Neuronal stem cell (in vitro differentiated cells): ENCODE results near the gene THRAP3.

Source experiments
- DNase-seq: peaks from one replicate; pipeline ENCODE4 v3.0.0-alpha.2; 2013; ENCODE audit warnings: low spot score
- H2AFZ ChIP-seq: one replicate; pipeline ENCODE4 v1.6.1; 2013; ENCODE audit warnings: mild to moderate bottlenecking, low read length, inconsistent platforms
- H2AK5ac ChIP-seq: 2 replicates; pipeline ENCODE4 v1.6.1; 2013; ENCODE audit warnings: low read depth, mild to moderate bottlenecking, inconsistent platforms, low read length, moderate library complexity, mixed read lengths
- H2BK120ac ChIP-seq: 2 replicates; pipeline ENCODE4 v1.6.1; 2013; ENCODE audit warnings: low read depth, mild to moderate bottlenecking, inconsistent platforms, low read length, moderate library complexity, mixed read lengths
- H2BK12ac ChIP-seq: one replicate; pipeline ENCODE4 v1.6.1; 2013; ENCODE audit warnings: low read length, inconsistent platforms
- H2BK15ac ChIP-seq: 2 replicates; pipeline ENCODE4 v1.6.1; 2013; ENCODE audit warnings: mild to moderate bottlenecking, low read length, inconsistent platforms, mixed read lengths
- H2BK5ac ChIP-seq: one replicate; pipeline ENCODE4 v1.6.1; 2013; ENCODE audit warnings: inconsistent platforms, mild to moderate bottlenecking, low read length, moderate library complexity
- H3K14ac ChIP-seq: one replicate; pipeline ENCODE4 v1.6.1; 2013; ENCODE audit warnings: low read length, inconsistent platforms
- H3K18ac ChIP-seq: 2 replicates; pipeline ENCODE4 v1.6.1; 2013; ENCODE audit warnings: low read length, inconsistent platforms
- H3K23ac ChIP-seq: 2 replicates; pipeline ENCODE4 v1.6.1; 2013; ENCODE audit warnings: low read depth, mild to moderate bottlenecking, mixed read lengths, low read length, inconsistent platforms; ENCODE audit not compliant: poor library complexity
- H3K27ac ChIP-seq: replicated peaks from 3 replicates; pipeline ENCODE4 v1.5.1; 2013; ENCODE audit warnings: low read length, inconsistent platforms
- H3K27me3 ChIP-seq, 3 experiments: 2 replicates each; pipeline ENCODE4 v1.6.1; 2013; ENCODE audit warnings: low read length in 3 of 3, mild to moderate bottlenecking in 2 of 3, inconsistent platforms in 1 of 3, low read depth in 1 of 3, mixed read lengths in 1 of 3, moderate library complexity in 1 of 3; ENCODE audit not compliant: control insufficient read depth in 3 of 3, insufficient read depth in 3 of 3
- H3K36me3 ChIP-seq, 2 donors: replicated peaks in 1 of 2; 2 replicates each; pipeline ENCODE4 v1.6.1; 2013; ENCODE audit warnings: low read length in 2 of 2; ENCODE audit not compliant: control insufficient read depth in 2 of 2, insufficient read depth in 2 of 2
- H3K4ac ChIP-seq: 2 replicates; pipeline ENCODE4 v1.6.1; 2013; ENCODE audit warnings: inconsistent platforms, mild to moderate bottlenecking, low read length, moderate library complexity
- H3K4me1 ChIP-seq, 2 donors: 1 replicate in 1 of 2; 2 replicates in 1 of 2; pipeline ENCODE4 v1.6.1; 2013; ENCODE audit warnings: low read length in 2 of 2, low read depth in 1 of 2; ENCODE audit not compliant: control insufficient read depth in 2 of 2, insufficient read depth in 1 of 2
- H3K4me2 ChIP-seq: one replicate; pipeline ENCODE4 v1.6.1; 2013; ENCODE audit warnings: mild to moderate bottlenecking, low read length, inconsistent platforms; ENCODE audit not compliant: insufficient read depth, poor library complexity, severe bottlenecking
- H3K4me3 ChIP-seq, 2 donors: 2 replicates each; pipeline ENCODE4 v1.5.1; 2013; ENCODE audit warnings: low read length in 2 of 2, mild to moderate bottlenecking in 2 of 2, inconsistent platforms in 1 of 2, moderate library complexity in 1 of 2
- H3K79me1 ChIP-seq: one replicate; pipeline ENCODE4 v1.6.1; 2013; ENCODE audit warnings: low read depth, mild to moderate bottlenecking, inconsistent platforms, low read length, moderate library complexity
- H3K9ac ChIP-seq: one replicate; pipeline ENCODE4 v1.6.1; 2013; ENCODE audit warnings: mild to moderate bottlenecking, low read depth, low read length, inconsistent platforms; ENCODE audit not compliant: poor library complexity
- H3K9me3 ChIP-seq, 2 donors: replicated peaks in 1 of 2; 2 replicates each; pipeline versions ENCODE3 to v1.6.1; 2013; ENCODE audit warnings: low read length in 2 of 2, mild to moderate bottlenecking in 2 of 2, inconsistent platforms in 1 of 2, low read depth in 1 of 2, mixed read lengths in 1 of 2, moderate library complexity in 1 of 2; ENCODE audit not compliant: control insufficient read depth in 2 of 2, insufficient read depth in 1 of 2
- H4K8ac ChIP-seq: one replicate; pipeline ENCODE4 v1.6.1; 2013; ENCODE audit warnings: low read depth, mild to moderate bottlenecking, inconsistent platforms, low read length, moderate library complexity
- H4K91ac ChIP-seq: one replicate; pipeline ENCODE4 v1.6.1; 2013; ENCODE audit warnings: low read length, low read depth, mild to moderate bottlenecking, inconsistent platforms; ENCODE audit not compliant: poor library complexity
- WGBS, 2 donors: extraction: QIAGEN DNeasy Blood & Tissue Kit; methylation state at CpG; one replicate each; pipeline ENCODE4 v1.1.7; 2013; ENCODE audit warnings: missing lambda C conversion rate in 2 of 2, mixed read lengths in 1 of 2; ENCODE audit not compliant: insufficient read length in 2 of 2, insufficient replicate concordance in 1 of 2; ENCODE audit errors: extremely low coverage in 2 of 2; 5-methylcytosine and 5-hydroxymethylcytosine counted together

The THRAP3 gene

DNA sequence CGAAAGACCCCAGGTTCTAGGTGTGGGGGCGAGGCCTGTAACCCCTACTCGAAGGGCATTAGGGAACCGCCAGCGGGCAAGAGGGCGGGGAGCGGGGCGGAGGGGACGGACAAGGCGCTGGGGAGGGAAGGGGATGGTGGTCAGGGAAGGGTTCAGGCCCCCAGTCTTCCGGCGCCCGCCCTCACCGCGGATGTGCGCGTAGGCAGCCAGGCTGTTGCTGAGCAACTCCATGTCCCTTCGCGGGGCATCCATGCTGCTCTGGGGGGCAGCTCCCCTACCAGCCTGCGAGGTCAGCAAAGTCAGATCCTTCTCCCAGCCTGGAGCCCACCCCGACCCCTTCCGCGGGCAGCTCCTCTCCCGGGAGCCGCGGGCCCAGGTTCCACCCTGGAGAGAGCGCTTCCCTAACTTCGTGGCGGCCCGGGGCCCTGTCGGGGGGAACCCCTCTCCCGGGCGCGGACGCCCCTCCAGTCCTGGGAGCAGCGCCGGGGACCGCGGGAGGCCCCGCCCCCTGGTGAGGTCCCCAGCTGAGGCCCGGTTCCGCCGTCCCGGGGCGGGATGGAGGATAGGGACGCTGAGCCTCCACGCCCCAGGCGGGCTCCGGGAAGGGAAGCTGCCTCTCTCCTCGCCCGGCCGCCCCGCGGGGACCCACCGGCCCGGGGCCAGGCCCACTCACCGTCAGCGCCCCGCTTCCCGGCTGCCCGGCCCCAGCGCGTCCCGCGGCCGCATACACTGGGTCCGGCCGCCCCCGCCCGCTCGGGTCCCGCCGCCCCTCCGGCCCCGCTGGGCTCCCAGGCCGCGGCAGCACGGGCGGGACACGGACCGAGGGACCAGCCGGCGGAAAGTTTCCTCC, 98.8 kb downstream of the THRAP3 start:
- WGBS, 2 donors, result no CpG with 5 or more reads among the region's 83 CpGs
- DNase-seq, result peak; percentile 33
- H3K4me2 ChIP-seq, result peak overlapping the region; percentile 89
- no peak overlapping the region for H2BK120ac ChIP-seq
- peak overlapping the region; percentile 83 for H2BK5ac ChIP-seq
- H4K91ac ChIP-seq, result no peak overlapping the region
- H3K14ac ChIP-seq, result peak overlapping the region; percentile 47
- peak overlapping the region; percentile 98 for H3K23ac ChIP-seq
- peaks cover 14 to 25% of the 10 kb centered on the region in 2 donors for H3K4me1 ChIP-seq
- peaks cover 0 to 2% of the 10 kb centered on the region in 2 donors for H3K9me3 ChIP-seq
- H4K8ac ChIP-seq, result peak overlapping the region; percentile 31
- H2AK5ac ChIP-seq, result peak overlapping the region; percentile 98
- peaks cover 0 to 40% (median 2%) of the 10 kb centered on the region in 3 experiments for H3K27me3 ChIP-seq
- peak overlapping the region; percentile 45 to 85 for H3K4me3 ChIP-seq
- H2BK15ac ChIP-seq, result peak overlapping the region; percentile 90
- peak overlapping the region; percentile 91 for H3K9ac ChIP-seq
- peaks cover 0 to 37% of the 10 kb centered on the region in 2 donors for H3K36me3 ChIP-seq
- peak overlapping the region; percentile 4 for H2BK12ac ChIP-seq
- peak overlapping the region; percentile 97 for H3K18ac ChIP-seq
- no peak overlapping the region for H3K4ac ChIP-seq
- peak overlapping the region; percentile 87 for H2AFZ ChIP-seq
- no peak overlapping the region for H3K27ac ChIP-seq
- H3K79me1 ChIP-seq, result no peaks in the 10 kb centered on the region

- peak within 1 kb of the TSS; percentile 23 for H3K27ac ChIP-seq
- H4K91ac ChIP-seq, result no peak within 1 kb of the TSS
- H2AFZ ChIP-seq, result peak within 1 kb of the TSS; percentile 87
- no peaks in the 10 kb centered on the region for H3K79me1 ChIP-seq
- peak within 1 kb of the TSS; percentile 90 for H2BK15ac ChIP-seq
- H3K36me3 ChIP-seq, result peaks cover 0 to 34% of the 10 kb centered on the region in 2 donors
- H3K4me2 ChIP-seq, result peak within 1 kb of the TSS; percentile 89
- DNase-seq, result peak; percentile 50
- H3K4ac ChIP-seq, result no peak within 1 kb of the TSS
- H3K9ac ChIP-seq, result peak within 1 kb of the TSS; percentile 91
- WGBS, 2 donors, result no CpG with 5 or more reads among the region's 36 CpGs
- H3K4me1 ChIP-seq, result peaks cover 14 to 25% of the 10 kb centered on the region in 2 donors
- peak within 1 kb of the TSS; percentile 47 for H3K14ac ChIP-seq
- peak within 1 kb of the TSS; percentile 83 for H2BK5ac ChIP-seq
- H3K4me3 ChIP-seq, result peak within 1 kb of the TSS; percentile 45 to 85
- peak within 1 kb of the TSS; percentile 82 for H2BK12ac ChIP-seq
- H4K8ac ChIP-seq, result peak within 1 kb of the TSS; percentile 31
- H3K27me3 ChIP-seq, result peaks cover 0 to 40% (median 2%) of the 10 kb centered on the region in 3 experiments
- peak within 1 kb of the TSS; percentile 98 for H3K23ac ChIP-seq
- H3K18ac ChIP-seq, result peak within 1 kb of the TSS; percentile 97
- H3K9me3 ChIP-seq, result peaks cover 0 to 2% of the 10 kb centered on the region in 2 donors
- H2BK120ac ChIP-seq, result no peak within 1 kb of the TSS
- peak within 1 kb of the TSS; percentile 98 for H2AK5ac ChIP-seq
These were observed 99.6 kb downstream of the THRAP3 start, which contains the start of gene EVA1B for GRCh38 chr1:36323636-36324352. TSS of gene EVA1B (minus strand) at chr1:36323645. CDS start at chr1:36323037, 608 bp downstream.

DNA sequence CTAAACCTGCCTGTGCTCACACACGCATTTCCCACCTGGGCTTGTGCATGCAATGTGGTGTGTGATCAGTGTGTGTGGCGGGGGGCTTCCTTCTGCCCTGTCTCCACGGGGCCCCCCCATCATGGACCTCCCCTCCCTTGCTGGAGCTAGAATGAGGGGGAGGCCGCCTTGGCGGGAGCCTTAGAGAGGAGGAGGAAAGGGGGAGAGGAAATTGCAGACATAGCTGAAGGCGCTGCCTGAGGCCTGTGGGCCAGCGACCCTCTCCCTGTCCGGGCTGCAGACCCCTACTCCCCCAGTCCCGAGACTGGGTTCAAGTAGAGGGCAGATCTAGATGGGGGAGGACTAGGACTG, 100.1 kb downstream of the THRAP3 start:
- Histone ChIP-seq H3K27me3 (peaks cover 0 to 37% (median 2%) of the 10 kb centered on the region in 3 experiments), H3K14ac (no peak overlapping the region), H3K79me1 (no peaks in the 10 kb centered on the region), H2BK120ac (no peak overlapping the region), H4K91ac (no peak overlapping the region), H3K4ac (no peak overlapping the region), H3K27ac (no peak overlapping the region), H3K18ac (peak overlapping the region; percentile 93), H2BK12ac (peak overlapping the region; percentile 82), H2BK5ac (peak overlapping the region; percentile 83), H2AK5ac (peak overlapping the region; percentile 30), H3K9ac (peak overlapping the region; percentile 34), H3K9me3 (peaks cover 0 to 2% of the 10 kb centered on the region in 2 donors), H2AFZ (peak overlapping the region; percentile 80), H3K4me3 (peak overlapping the region in 1 of 2 donors; percentile 45), H3K4me1 (peaks cover 14 to 25% of the 10 kb centered on the region in 2 donors), H2BK15ac (peak overlapping the region; percentile 79), H3K4me2 (peak overlapping the region; percentile 43), H3K23ac (peak overlapping the region; percentile 47), H4K8ac (no peak overlapping the region), H3K36me3 (peaks cover 0 to 29% of the 10 kb centered on the region in 2 donors)
- no CpG with 5 or more reads among the region's 9 CpGs for whole genome bisulfite sequencing, 2 donors
- no peak for DNase-seq
